ENCODE data around the gene TRIM45.
A peak's percentile ranks its signal among the peaks of the same experiment; 100 is the strongest.
"Not testable (repeated sequence)": the region's sequence is repeated elsewhere in the genome, so short reads cannot be mapped to it uniquely, and the experiment has no call there.

The TRIM45 gene

DNA sequence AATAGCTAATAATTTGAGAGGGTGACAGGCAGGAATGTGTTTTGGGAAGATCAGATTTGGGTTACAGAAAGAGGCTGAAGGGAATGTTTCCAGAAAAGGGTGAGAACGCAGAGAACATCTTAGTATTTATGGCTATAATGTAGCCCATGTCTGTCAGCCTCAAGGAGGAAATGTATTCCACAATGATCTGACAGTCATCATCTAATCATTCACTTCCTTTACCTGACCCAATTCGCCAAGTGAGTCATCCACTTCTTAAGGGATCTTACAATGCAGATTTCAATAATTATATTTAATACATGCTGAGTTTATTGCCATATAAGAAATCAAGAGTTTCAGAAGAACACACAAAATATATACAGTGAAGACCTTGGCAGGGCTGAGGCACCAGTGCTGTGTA, 10.8 kb downstream of the TRIM45 start:
- no peak for DNase-seq
- in situ Hi-C loops (cut with MboI; ENCODE audit: low pct_unique_long_range_greater_than_20kb, low sequenced_read_pairs) = no loop called here

DNA sequence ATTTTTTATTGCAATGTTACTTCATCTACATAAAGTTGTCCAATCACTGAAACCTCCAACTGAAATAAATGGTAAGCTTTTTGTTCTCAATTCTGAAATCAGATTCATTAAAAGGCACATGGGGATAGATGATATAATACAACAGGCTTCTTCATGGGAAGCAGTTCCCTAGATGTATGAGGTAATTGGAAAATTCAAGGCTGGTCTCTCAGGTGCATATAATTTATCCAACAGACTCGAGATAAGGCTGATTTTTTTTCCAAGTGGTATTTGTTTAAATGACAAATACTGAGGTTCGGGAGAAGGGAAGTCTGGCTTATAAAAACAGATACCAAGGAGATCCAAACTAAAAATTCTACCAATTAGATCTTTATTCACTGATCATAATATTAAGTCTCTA, 14.2 kb downstream of the TRIM45 start:
- no peak for DNase-seq
- in situ Hi-C loops (cut with MboI; ENCODE audit: low pct_unique_long_range_greater_than_20kb, low sequenced_read_pairs) = no loop called here

DNA sequence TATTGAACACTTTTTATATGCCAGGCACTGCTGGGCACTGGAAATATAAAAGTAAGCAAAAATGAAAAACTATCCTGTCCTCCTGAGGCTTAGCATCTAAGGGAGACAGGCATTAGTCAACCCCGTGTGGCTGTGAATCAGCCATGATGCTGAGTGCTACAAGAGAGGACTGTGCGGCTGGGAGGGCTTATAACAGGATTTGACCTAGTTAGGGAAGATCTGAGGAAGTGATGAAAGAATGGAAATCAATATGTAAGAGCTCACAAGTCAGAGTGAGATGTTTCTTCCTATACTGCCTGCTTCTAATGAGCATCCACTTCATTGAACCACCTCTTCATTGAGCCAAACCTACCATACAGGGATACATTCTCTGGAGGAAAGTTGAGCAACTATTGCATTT, 15.1 kb downstream of the TRIM45 start:
- no peak for DNase-seq
- in situ Hi-C loops (cut with MboI; ENCODE audit: low pct_unique_long_range_greater_than_20kb, low sequenced_read_pairs) = no loop called here

DNA sequence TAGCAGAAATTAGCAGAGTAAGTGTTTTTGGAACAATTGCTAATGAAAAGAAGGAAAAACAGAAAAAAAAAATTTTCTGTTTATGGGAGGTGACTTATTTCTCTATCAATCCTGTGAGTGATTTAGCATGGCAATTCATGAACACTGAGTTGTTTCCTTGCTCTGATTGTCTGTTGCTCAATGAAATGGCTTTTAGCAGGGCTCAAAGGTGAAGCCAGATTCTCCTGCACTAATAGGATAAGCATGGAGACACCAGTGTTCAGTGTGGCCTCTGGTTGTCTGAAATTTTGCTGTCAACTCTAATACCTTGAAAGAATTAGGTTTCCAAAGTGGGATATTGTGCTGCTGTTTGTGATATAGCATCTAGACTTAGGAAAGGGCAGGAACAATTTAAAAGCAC, 15.8 kb downstream of the TRIM45 start:
- no peak for DNase-seq
- in situ Hi-C loops (cut with MboI; ENCODE audit: low pct_unique_long_range_greater_than_20kb, low sequenced_read_pairs) = no loop called here

DNA sequence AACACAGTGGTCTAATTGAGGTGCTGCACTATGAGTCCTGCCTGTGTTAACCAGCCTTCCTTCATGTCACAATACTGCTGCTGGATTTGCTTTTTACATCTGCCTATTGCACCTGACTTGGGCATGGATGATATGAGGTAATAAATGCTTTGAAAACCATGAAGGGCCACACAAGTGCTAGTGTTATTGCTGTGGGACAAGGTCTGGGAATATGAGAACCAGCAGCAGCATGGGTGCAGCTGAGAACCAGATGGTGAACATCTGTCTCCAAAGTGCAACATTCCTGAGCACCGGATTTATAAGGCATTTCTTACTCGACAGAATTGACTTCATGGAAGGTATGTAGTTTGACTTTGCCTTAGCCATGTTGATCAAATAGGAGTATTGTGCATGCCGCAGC, 16.6 kb downstream of the TRIM45 start:
- no peak for DNase-seq
- in situ Hi-C loops (cut with MboI; ENCODE audit: low pct_unique_long_range_greater_than_20kb, low sequenced_read_pairs) = no loop called here

DNA sequence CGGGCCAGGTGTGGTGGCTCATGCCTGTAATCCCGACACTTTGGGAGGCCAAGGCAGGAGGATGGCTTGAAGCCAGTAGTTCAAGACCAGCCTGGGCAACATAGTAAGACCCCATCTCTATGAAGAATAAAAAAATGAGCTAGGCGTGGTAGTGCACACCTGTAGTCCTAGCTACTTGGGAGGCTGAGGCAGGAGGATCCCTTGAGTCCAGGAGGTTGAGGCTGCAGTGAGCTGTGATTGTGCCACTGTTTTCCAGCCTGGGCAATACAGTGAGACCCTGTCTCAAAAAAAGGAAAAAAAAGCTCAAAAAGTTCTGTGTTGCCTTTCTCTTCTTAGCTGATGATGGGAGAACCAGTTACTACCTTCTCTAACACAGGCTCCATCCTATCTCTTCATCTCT, 19.7 kb downstream of the TRIM45 start:
- DNase-seq; in situ Hi-C loops (cut with MboI; ENCODE audit: low pct_unique_long_range_greater_than_20kb, low sequenced_read_pairs): not testable (repeated sequence)

DNA sequence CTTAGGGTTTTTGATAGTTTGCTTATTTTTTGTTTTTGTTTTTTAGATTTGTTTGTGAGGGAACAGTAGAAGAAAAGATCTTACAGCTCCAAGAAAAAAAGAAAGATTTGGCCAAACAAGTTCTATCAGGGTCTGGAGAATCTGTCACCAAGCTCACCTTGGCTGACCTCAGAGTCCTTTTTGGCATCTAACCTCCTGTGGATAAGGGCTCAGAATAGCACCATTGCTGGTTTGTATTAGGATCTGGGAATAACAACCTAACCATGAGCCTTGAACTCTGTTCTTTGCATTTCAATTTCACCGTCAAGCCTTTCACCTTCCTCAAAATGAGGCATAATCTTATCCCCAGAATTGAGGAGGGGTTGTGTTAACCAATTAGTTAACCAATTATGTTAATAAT, 20.2 kb downstream of the TRIM45 start:
- in situ Hi-C loops (cut with MboI; ENCODE audit: low pct_unique_long_range_greater_than_20kb, low sequenced_read_pairs) = no loop called here

DNA sequence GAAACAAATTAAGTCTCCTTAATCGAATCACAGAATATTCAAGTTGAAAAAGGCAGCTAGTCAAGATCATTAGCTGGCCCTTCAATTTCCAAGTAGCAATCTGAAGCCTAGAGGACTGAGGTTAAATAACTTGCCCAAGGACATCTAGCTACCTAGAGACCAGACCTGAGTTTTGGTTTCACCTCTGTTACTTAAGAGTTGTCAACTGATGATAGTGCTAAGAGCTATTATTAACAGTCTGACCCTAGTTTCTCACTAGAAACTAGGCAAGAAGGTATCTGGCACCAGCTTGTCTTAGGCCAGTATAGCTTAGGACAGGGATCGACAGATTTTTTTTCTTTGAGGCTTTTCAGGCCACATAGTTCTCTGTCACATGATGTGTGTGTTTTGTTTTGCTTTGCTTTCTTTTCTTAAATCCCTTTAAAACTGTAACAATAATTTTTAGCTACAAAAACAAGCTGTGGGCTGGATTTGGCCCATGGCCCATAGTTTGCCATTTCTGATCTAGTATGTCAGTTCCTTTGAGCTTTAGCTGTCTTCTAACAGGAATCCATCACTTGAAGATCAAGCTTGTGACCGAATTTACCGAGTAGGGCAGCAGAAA, 23.2 kb downstream of the TRIM45 start:
- no peak for DNase-seq
- in situ Hi-C loops (cut with MboI; ENCODE audit: low pct_unique_long_range_greater_than_20kb, low sequenced_read_pairs) = loop anchor here (25.0 kb wide), 1 partner anchor 189 kb away; no protein-coding TSS in a partner anchor

More for the DNA sequence above, 20.2 kb downstream of the TRIM45 start:
- DNase-seq = no peak

DNA sequence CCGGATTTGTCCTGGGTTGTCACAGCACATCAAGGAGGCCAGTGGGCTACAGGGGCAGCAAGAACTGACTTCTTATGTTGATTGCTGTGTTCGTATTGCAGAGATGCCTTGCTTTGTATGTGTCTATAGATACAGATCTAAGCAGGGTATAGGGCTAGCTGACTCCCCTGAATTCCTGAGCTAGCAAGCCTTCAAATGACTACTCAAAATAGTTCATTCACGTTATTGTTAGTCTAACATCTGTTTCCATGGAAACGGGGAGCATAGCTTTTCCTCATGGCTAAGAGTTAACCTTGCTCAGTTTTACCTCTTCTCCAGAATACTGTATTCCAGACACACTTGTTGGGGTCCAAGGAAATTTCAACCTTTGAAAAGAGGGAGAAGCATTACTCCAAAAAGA, 24.1 kb downstream of the TRIM45 start:
- DNase-seq = no peak

DNA sequence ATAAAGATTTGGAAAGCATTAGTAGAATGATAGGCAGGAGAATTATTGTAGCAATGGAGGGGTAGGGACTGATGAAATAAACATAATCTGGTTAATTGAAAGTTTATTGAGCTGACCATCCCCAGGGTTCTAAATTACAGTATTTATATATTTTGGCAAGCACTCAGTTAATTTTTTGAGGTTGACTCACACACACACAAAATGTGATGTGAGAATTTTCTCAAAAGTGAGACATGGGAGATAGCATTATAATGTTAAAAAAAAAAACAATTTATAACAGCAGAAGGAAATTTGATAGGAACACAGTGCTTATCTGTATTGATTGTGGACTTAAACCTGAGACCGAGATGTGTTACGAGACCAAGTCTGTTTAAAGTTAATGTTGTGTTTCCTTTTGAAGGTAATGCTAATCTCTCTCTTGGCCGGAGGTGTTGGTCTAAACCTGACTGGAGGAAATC, 24.6 kb downstream of the TRIM45 start:
- in situ Hi-C loops (cut with MboI; ENCODE audit: low pct_unique_long_range_greater_than_20kb, low sequenced_read_pairs) = loop anchor here (25.0 kb wide), 1 partner anchor 190 kb away; no protein-coding TSS in a partner anchor
- DNase-seq = no peak

More for the DNA sequence above, 24.1 kb downstream of the TRIM45 start:
- in situ Hi-C loops (cut with MboI; ENCODE audit: low pct_unique_long_range_greater_than_20kb, low sequenced_read_pairs) = loop anchor here (25.0 kb wide), 1 partner anchor 190 kb away; no protein-coding TSS in a partner anchor

DNA sequence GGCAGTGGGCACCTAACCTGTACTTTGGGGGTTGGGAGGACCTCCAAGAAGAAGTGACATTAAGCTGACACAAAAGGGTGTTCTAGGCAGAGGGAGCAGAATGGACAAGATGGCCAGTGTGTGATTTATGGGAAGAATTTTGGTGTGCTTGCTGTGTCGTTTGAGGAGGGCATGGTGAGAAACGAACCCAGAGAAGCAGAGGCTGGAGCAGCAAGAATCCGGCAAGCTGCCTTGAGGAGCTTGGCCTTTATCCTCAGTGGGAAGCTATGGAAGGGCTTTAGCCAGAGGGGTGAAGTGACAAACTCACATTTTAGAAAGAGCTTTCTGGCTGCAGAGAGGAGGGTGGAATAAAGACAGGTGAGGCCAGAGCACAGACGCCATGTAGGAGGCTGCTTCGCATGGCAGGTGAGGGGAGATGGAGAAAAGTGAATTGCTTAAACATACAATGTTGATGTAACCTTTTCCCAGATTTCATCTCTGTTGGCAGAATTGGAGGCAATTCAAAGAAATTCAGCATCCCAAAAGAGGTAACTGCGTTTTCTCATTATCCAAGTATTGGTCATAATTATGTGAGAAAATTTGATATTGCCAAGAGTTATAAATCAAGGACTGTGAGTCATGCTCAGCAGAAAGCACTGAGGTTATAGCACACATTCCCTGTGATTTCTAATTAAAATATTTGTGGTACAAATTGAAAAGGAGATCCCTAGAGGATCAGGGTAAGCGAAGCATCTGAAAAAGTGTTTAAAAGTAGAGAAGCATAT, 26.5 kb downstream of the TRIM45 start:
- DNase-seq = no peak
- in situ Hi-C loops (cut with MboI; ENCODE audit: low pct_unique_long_range_greater_than_20kb, low sequenced_read_pairs) = loop anchor here (25.0 kb wide), 1 partner anchor 192 kb away; no protein-coding TSS in a partner anchor

DNA sequence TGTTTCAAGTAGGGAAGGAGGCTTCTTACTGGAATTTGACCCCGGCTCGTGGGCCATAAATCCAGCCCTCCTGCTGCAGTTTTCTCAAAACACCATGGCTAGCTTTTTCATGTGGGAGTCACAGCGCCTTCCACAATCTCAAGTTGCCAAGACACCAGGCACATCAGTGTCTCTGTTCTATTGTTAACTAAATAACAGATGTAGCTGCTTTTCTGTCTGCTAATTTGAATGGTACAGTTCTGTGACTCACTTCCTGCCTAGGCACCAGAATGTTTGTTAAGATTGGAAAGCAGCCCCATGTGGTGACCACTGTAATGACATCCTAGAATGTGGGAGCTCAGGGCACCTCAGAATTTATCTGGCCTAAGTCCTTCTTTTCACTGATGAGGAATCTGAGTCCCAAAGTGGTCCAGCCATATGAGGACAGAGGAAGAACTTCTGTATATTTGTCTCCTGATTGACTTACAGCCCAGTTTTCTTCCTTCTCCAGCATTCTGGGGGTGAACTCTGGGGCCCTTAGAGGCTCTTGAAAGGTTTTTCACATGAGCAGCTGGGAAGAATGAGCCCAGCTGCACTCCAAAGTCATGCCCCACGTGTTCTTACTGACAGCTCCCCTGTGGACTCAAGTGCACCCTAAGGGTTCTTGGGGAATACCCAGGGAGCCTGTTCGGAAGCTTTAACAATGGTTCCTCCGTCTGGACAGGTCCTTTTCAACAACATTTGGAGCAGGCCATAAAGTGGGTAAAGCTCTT, 27.5 kb downstream of the TRIM45 start:
- peak; percentile 15 for DNase-seq
- in situ Hi-C loops (cut with MboI; ENCODE audit: low pct_unique_long_range_greater_than_20kb, low sequenced_read_pairs) = loop anchor here (25.0 kb wide), 1 partner anchor 193 kb away; no protein-coding TSS in a partner anchor

DNA sequence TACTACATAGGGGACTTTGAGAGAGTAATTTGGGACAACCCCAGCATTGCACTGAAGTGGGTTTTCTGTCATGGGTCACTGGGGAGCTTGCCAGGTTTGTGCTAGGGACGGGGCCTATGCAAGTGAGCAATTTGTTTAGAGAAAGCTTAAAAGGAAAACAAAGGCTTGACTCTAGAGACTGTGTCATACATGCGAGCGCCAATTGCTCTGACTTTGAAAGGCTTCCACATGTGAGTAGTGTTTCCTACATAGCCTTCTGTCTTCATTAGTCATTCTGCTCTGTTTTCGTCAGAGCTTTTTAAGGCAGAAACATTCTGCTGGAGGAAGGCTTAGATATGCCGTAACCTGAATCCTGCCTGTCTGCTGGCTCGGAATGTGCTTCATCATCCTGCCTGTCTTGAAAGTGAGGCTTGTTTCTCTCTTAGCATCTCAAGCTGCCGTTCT, 28.4 kb downstream of the TRIM45 start:
- in situ Hi-C loops (cut with MboI; ENCODE audit: low pct_unique_long_range_greater_than_20kb, low sequenced_read_pairs) = loop anchor here (25.0 kb wide), 1 partner anchor 194 kb away; no protein-coding TSS in a partner anchor
- no peak for DNase-seq

DNA sequence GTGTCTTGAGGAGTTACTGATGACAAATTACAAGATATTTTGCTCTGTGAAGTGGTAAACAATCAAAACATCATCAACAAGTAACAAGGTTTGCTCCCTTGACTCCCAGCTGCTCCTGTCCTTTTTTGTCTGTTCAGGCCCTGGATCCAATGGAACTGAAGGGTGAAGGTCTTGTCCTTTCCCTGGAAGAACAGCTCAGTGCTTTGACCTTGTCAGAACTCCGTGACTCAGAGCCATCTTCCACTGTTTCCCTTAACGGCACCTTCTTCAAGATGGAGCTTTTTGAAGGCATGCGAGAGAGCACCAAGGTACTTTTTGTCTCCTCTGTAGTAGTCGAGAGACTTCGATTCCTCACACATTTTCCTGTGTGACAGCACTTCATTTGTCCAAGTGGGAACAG, 29.0 kb downstream of the TRIM45 start:
- in situ Hi-C loops (cut with MboI; ENCODE audit: low pct_unique_long_range_greater_than_20kb, low sequenced_read_pairs) = loop anchor here (25.0 kb wide), 1 partner anchor 195 kb away; no protein-coding TSS in a partner anchor
- no peak for DNase-seq

DNA sequence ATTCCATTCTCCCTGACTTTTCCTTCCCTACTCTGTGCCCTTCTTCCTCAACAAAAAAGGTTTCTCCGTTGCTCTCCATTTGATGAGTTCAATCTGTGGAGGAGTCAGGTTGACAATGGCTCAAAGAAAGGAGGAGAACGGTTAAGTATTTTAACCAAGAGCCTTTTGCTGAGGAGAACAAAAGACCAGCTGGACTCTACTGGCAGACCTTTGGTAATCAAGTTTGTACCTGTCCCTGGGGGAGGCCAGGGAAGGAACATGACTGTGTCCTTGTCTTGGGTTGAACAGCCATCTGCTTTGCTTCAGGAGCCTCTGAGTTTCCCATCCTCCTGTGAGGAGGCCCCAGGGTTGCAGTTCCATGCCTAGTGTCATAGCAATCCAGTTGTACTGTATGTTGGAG, 31.6 kb downstream of the TRIM45 start:
- in situ Hi-C loops (cut with MboI; ENCODE audit: low pct_unique_long_range_greater_than_20kb, low sequenced_read_pairs) = loop anchor here (25.0 kb wide), 1 partner anchor 197 kb away; no protein-coding TSS in a partner anchor
- DNase-seq = no peak

DNA sequence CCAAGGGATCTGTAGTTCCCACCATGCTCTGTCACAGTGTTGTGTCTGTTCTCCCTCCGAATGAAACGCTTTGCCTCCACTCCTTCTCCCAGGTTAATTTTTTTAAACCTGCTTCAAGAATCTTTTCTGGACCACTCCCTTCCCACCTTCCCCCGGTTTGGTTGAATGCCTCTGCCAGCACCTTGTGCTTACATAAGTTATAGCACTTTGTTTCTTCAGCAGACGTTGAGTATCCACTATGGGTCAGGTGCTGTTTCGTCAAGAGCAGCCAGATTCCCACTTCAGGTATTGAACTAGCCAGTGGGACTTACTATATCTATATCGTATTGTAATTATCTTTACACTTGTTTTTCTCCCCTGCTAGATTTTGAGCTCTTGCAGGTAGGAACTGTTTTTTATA, 33.9 kb downstream of the TRIM45 start:
- DNase-seq = no peak
- in situ Hi-C loops (cut with MboI; ENCODE audit: low pct_unique_long_range_greater_than_20kb, low sequenced_read_pairs) = loop anchor here (25.0 kb wide), 1 partner anchor 200 kb away; no protein-coding TSS in a partner anchor

DNA sequence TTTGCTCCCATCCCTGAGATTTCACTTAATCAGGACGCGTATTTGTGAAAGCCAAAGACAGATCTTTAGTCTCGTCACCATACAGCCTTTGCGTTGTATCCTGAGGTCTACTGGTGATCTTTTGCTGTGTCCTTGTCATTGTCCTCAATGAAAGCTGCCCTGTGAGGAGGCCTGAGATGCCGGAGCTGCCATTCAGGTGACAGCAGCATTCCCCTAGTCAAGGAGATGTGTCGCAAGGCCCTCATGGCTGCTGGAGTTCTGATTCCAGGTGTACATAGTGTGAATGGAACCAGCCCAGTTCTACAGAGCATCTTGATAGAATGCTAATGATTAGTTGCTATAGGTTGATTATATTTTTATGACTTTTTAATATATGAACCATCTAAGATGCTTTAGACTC, 37.3 kb downstream of the TRIM45 start:
- DNase-seq = no peak
- in situ Hi-C loops (cut with MboI; ENCODE audit: low pct_unique_long_range_greater_than_20kb, low sequenced_read_pairs) = loop anchor here (25.0 kb wide), 1 partner anchor 203 kb away; no protein-coding TSS in a partner anchor

DNA sequence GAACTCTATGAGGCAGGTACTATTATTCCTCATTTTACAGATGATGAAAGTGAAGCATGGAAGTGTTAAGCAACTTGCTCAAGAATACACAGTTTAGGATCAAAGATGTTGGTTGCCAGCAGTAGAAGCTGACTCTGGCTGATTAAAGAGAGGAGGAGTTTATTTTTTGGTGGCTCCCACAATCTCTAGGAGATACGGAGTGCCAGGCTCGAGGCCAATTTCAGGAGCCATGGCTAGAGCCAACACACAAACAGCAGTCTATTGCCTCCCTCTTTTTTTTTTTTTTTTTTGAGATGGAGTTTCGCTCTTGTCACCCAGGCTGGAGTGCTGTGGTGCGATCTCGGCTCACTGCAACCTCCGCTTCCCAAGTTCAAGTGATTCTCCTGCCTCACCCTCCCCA, 41.8 kb downstream of the TRIM45 start:
- in situ Hi-C loops (cut with MboI; ENCODE audit: low pct_unique_long_range_greater_than_20kb, low sequenced_read_pairs) = loop anchor here (25.0 kb wide), 1 partner anchor 208 kb away; no protein-coding TSS in a partner anchor
- DNase-seq = no peak

DNA sequence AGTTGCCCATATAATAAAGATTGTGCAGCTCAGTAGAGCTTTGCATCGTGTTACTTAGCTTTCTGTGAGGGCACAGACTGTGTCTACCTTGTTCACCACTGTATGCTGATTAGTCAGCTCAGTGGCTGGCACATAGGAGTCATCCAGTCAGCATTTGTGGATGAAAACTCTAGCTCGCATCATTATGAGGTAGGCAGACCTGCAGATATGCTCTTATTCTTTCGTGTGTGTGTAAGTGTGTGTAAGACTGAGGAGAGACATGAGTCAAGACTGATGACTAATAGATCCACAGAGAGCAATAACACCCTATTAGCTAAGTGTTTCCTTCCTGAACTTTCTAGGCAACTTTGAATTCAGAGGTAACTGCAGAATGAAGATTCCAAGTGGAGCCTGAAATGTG, 44.3 kb downstream of the TRIM45 start:
- no peak for DNase-seq
- in situ Hi-C loops (cut with MboI; ENCODE audit: low pct_unique_long_range_greater_than_20kb, low sequenced_read_pairs) = loop anchor here (25.0 kb wide), 1 partner anchor 210 kb away; no protein-coding TSS in a partner anchor

Measured in KBM-7 (cell line).